Measurements from ENCODE around the gene ZNF883. TPM values are rescaled to one million over a fixed set of nuclear protein-coding genes. Genes with fewer than 3 reads are reported as not detected.

ZNF883 gene
- total RNA-seq, 3 donors from 2014 or later, result 0.38 to 1.1 (median 0.55) TPM

DNA sequence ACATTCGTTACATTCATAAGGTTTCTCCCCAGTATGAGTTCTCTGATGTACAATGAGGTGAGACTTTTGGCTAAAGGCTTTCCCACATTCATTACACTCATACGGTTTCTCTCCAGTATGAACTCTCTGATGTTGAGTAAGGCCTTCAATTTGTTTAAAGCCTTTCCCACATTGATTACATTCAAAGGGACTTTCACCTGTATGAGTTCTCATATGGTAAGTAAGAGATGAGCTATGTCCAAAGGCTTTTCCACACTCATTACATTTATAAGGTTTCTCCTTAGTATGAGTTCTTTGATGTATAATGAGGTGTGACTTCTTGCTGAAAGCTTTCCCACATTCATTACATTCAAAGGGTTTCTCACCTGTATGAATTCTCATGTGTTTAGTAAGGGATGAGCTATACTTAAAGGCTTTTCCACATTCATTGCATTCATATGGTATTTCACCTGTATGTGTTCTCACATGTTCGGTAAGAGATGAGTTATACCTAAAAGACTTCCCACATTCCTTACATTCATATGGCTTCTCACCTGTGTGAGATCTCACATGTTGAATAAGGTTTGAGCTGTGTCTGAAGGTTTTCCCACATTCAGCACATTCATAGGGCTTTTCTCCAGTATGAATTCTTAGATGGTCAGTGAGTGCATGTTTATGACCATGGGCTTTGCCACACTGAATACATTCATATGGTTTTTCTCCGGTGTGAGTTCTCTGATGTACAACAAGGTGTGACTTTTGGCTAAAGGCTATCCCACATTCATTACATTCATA, 31.1 kb upstream of the ZNF883 start:
- DNase-seq (no peak), ATAC-seq (no peak)
- Histone ChIP-seq H3K4me3 (no peak overlapping the region), H3K36me3 (ENCODE audit: low read depth) (no peaks in the 10 kb centered on the region), H3K9me3 (peaks cover 97% of the 10 kb centered on the region), H3K4me1 (ENCODE audit: low read depth) (no peaks in the 10 kb centered on the region)
- TF ChIP-seq, protein P1, sequence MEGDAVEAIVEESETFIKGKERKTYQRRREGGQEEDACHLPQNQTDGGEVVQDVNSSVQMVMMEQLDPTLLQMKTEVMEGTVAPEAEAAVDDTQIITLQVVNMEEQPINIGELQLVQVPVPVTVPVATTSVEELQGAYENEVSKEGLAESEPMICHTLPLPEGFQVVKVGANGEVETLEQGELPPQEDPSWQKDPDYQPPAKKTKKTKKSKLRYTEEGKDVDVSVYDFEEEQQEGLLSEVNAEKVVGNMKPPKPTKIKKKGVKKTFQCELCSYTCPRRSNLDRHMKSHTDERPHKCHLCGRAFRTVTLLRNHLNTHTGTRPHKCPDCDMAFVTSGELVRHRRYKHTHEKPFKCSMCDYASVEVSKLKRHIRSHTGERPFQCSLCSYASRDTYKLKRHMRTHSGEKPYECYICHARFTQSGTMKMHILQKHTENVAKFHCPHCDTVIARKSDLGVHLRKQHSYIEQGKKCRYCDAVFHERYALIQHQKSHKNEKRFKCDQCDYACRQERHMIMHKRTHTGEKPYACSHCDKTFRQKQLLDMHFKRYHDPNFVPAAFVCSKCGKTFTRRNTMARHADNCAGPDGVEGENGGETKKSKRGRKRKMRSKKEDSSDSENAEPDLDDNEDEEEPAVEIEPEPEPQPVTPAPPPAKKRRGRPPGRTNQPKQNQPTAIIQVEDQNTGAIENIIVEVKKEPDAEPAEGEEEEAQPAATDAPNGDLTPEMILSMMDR (IDR thresholded peaks at IDR 0.05), result no peak
- intact Hi-C loops (cut with DNase I, micrococcal nuclease), result no loop called here

GRCh38 chr9:113026200-113026599, 14.2 kb upstream of the ZNF883 start:
- DNase-seq (no peak), ATAC-seq (no peak)
- TF ChIP-seq, protein P1 (IDR thresholded peaks at IDR 0.05), result no peak
- Histone ChIP-seq H3K4me1 (ENCODE audit: low read depth) (no peaks in the 10 kb centered on the region), H3K36me3 (ENCODE audit: low read depth) (no peaks in the 10 kb centered on the region), H3K9me3 (peaks cover 44% of the 10 kb centered on the region), H3K4me3 (no peak overlapping the region)
- intact Hi-C loops (cut with DNase I, micrococcal nuclease), result no loop called here

DNA sequence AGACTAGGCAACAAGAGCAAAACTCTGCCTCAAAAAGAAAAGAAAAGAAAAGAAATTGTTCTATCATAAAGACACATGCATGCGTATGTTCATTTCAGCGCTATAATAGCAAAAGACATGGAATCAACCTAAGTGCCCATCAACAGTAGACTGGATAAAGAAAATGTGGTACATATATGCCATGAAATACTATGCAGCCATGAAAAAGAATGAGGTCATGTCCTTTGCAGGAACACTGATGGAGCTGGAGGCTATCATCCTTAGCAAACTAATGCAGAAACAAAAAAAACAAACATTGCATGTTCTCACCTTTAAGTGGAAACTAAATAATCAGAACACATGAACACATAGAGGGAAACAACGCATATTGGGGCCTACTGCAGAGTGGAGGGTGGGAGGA, 6.3 kb upstream of the ZNF883 start:
- intact Hi-C loops (cut with DNase I, micrococcal nuclease), result no loop called here
- Histone ChIP-seq H3K36me3 (ENCODE audit: low read depth) (no peaks in the 10 kb centered on the region), H3K9me3 (peaks cover 34% of the 10 kb centered on the region), H3K4me1 (ENCODE audit: low read depth) (no peaks in the 10 kb centered on the region), H3K4me3 (no peak overlapping the region)
- ATAC-seq (no peak), DNase-seq (no peak)
- TF ChIP-seq, protein P1 (IDR thresholded peaks at IDR 0.05), result no peak

DNA sequence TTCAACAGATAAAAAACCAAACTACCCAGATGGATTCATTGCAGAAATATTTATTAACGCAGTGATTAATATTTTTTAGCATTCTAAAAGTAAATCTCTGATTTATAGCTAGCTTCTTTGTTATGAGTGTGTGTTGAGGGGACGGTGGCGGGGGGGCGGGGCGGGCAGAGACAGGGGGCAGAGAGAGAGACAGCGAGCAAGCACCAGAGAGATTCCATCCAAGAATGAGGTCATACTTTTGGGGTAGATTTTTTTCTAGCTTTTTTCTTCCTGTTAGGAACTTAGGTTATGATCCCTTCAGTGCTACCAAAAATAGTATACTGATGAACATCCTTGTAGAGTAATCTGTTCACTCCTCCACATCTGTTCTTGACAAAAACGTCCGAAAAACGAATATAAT, 500 bp upstream of the ZNF883 start:
- intact Hi-C loops (cut with DNase I, micrococcal nuclease), result no loop called here
- Histone ChIP-seq H3K36me3 (ENCODE audit: low read depth) (no peaks in the 10 kb centered on the region), H3K4me3 (no peak overlapping the region), H3K9me3 (no peaks in the 10 kb centered on the region), H3K4me1 (ENCODE audit: low read depth) (no peaks in the 10 kb centered on the region)
- no peak for ATAC-seq
- TF ChIP-seq, protein P1 (IDR thresholded peaks at IDR 0.05), result no peak
- DNase-seq, result no peak

- intact Hi-C loops (cut with DNase I, micrococcal nuclease), result no loop called here
- no peaks in the 10 kb centered on the region for H3K4me1 ChIP-seq (ENCODE audit: low read depth)
- peaks cover 14% of the 10 kb centered on the region for H3K9me3 ChIP-seq
- H3K4me3 ChIP-seq, result no peak overlapping the region
- H3K36me3 ChIP-seq (ENCODE audit: low read depth), result no peaks in the 10 kb centered on the region
- TF ChIP-seq, protein P1 (IDR thresholded peaks at IDR 0.05), result no peak
- no peak for DNase-seq
- ATAC-seq, result no peak
Observed at GRCh38 chr9:113005777-113006176, 6.2 kb downstream of the ZNF883 start.
